A549 (cell line): ENCODE results near the gene RNU2-63P. TPM values are rescaled to one million over a fixed set of nuclear protein-coding genes. Genes with fewer than 3 reads are reported as not detected.

ENCODE experiments used
- ATAC-seq, 2 experiments: fragments of 200-7000 bp in 1 of 2; fragments of >200 bp in 1 of 2; cut with Nextera tagmentation in 1 of 2; cut with Tn5 transposase in 1 of 2; 3 replicates each; pipeline versions ENCODE4 v1.8.0 to v1.9.1; 2018 to 2020; ENCODE audit warnings: mild to moderate bottlenecking in 1 of 2, moderate library complexity in 1 of 2
- CTCF ChIA-PET: fragments of 300-600 bp; sonication (Branson Sonifier 250); formaldehyde crosslinking; extraction: SDS; loops from one replicate; lab custom pipeline; 2021; ENCODE audit warnings: antibody characterized with exemption, inconsistent platforms; lab: Yijun Ruan, JAX
- POLR2A ChIA-PET: fragments of 350-600 bp; formaldehyde crosslinking; extraction: SDS; loops from one replicate; lab custom pipeline; 2021; ENCODE audit warnings: antibody characterized with exemption, inconsistent platforms; lab: Yijun Ruan, JAX
- DNase-seq, 2 experiments: peaks; one replicate each; pipeline versions ENCODE4 v3.0.0 to v3.0.0-alpha.2; 2011 to 2016; ENCODE audit warnings: low read depth in 1 of 2, low spot score in 1 of 2
- FAIRE-seq: peaks from 2 replicates; lab custom pipeline; 2011; peaks lifted over from hg19 to GRCh38; lab: Jason Lieb, UNC
- H3K27ac ChIP-seq, 2 experiments: fragments of >200 bp; sonication (Bioruptor Twin); formaldehyde crosslinking; 3 replicates each; pipeline ENCODE4 v1.5.1; 2016 to 2017
- H3K4me1 ChIP-seq: fragments of >200 bp; sonication (Bioruptor Twin); formaldehyde crosslinking; 3 replicates; pipeline ENCODE4 v1.6.1; 2016
- H3K4me2 ChIP-seq: fragments of >200 bp; sonication (Bioruptor Twin); formaldehyde crosslinking; 3 replicates; pipeline ENCODE4 v1.6.1; 2016
- H3K4me3 ChIP-seq: fragments of >200 bp; sonication (Bioruptor Twin); formaldehyde crosslinking; 3 replicates; pipeline ENCODE4 v1.5.1; 2016
- H3K9me3 ChIP-seq: fragments of >200 bp; sonication (Bioruptor Twin); formaldehyde crosslinking; 3 replicates; pipeline ENCODE4 v1.6.1; 2016
- ATOH8 ChIP-seq: fragments of 250-450 bp; sonication (Bioruptor Pico); IDR thresholded peaks from 2 replicates; pipeline ENCODE4 v1.5.0; 2020; ENCODE audit warnings: low read depth, mild to moderate bottlenecking, moderate library complexity
- BCL3 ChIP-seq: fragments of >200 bp; sonication (Bioruptor Twin); formaldehyde crosslinking; IDR thresholded peaks from 3 replicates; pipeline ENCODE4 v1.6.1; 2016
- BHLHE40 ChIP-seq: IDR thresholded peaks from 2 replicates; pipeline ENCODE4 v1.6.1; 2012; ENCODE audit warnings: low read depth, low read length, inconsistent platforms
- CBX2 ChIP-seq: fragments of 200-600 bp; sonication (generic); IDR thresholded peaks from 2 replicates; pipeline ENCODE4 v1.6.1; 2016; ENCODE audit warnings: low read depth, mild to moderate bottlenecking, borderline replicate concordance
- CEBPB ChIP-seq, 2 experiments: fragments of >200 bp in 1 of 2; sonication (Bioruptor Twin) in 1 of 2; formaldehyde crosslinking in 1 of 2; IDR thresholded peaks; 2 replicates each; pipeline ENCODE4 v1.6.1; 2012 to 2016
- CHD2 ChIP-seq: fragments of 150-350 bp; IDR thresholded peaks from 2 replicates; pipeline ENCODE4 v1.6.1; 2014; ENCODE audit warnings: low read length; ENCODE audit not compliant: partially characterized antibody
- CHD4 ChIP-seq: fragments of 200-600 bp; sonication (generic); IDR thresholded peaks from 2 replicates; pipeline ENCODE4 v1.6.1; 2016; ENCODE audit warnings: antibody characterized with exemption, mild to moderate bottlenecking, borderline replicate concordance
- EHF ChIP-seq: fragments of 250-450 bp; sonication (Bioruptor Pico); IDR thresholded peaks from 2 replicates; pipeline ENCODE4 v1.5.0; 2020; ENCODE audit warnings: mild to moderate bottlenecking
- ELK1 ChIP-seq: fragments of 150-350 bp; IDR thresholded peaks from 2 replicates; pipeline ENCODE4 v1.6.1; 2014; ENCODE audit warnings: low read depth, mild to moderate bottlenecking, low read length
- ESRRA ChIP-seq: fragments of 150-350 bp; IDR thresholded peaks from 2 replicates; pipeline ENCODE4 v1.6.1; 2014; ENCODE audit warnings: mild to moderate bottlenecking, low read length, borderline replicate concordance
- FOSB ChIP-seq: fragments of 250-450 bp; sonication (Bioruptor Pico); IDR thresholded peaks from 2 replicates; pipeline ENCODE4 v1.5.0; 2020; ENCODE audit warnings: mild to moderate bottlenecking, moderate library complexity
- GATA3 ChIP-seq: IDR thresholded peaks from 2 replicates; pipeline ENCODE4 v1.6.1; 2012; ENCODE audit warnings: borderline replicate concordance
- HEYL ChIP-seq: fragments of 250-450 bp; sonication (Bioruptor Pico); IDR thresholded peaks from 2 replicates; pipeline ENCODE4 v1.8.0; 2021; ENCODE audit warnings: mild to moderate bottlenecking, moderate library complexity
- HMGXB4 ChIP-seq: fragments of 250-450 bp; sonication (Bioruptor Pico); IDR thresholded peaks from 2 replicates; pipeline ENCODE4 v1.5.0; 2021; ENCODE audit warnings: mild to moderate bottlenecking, moderate library complexity, borderline replicate concordance
- HOXB5 ChIP-seq: fragments of 250-450 bp; sonication (Bioruptor Pico); IDR thresholded peaks from 2 replicates; pipeline ENCODE4 v1.5.0; 2020; ENCODE audit warnings: mild to moderate bottlenecking, moderate library complexity
- KDM1A ChIP-seq: fragments of 200-600 bp; sonication (generic); IDR thresholded peaks from 2 replicates; pipeline ENCODE4 v1.6.1; 2016; ENCODE audit warnings: low read depth, mild to moderate bottlenecking
- KDM5A ChIP-seq: fragments of 200-600 bp; sonication (generic); IDR thresholded peaks from 2 replicates; pipeline ENCODE4 v1.6.1; 2016; ENCODE audit warnings: antibody characterized with exemption, mild to moderate bottlenecking
- MAX ChIP-seq: IDR thresholded peaks from 2 replicates; pipeline ENCODE4 v1.6.1; 2012
- MAZ ChIP-seq: fragments of 150-350 bp; IDR thresholded peaks from 2 replicates; pipeline ENCODE4 v1.6.1; 2014; ENCODE audit warnings: antibody characterized with exemption, low read depth, low read length, borderline replicate concordance
- POLR2A ChIP-seq: IDR thresholded peaks from 2 replicates; pipeline ENCODE4 v1.6.1; 2012; ENCODE audit warnings: mild to moderate bottlenecking, low read length
- RAD21 ChIP-seq, 2 experiments: fragments of >200 bp in 1 of 2; sonication (Bioruptor Twin) in 1 of 2; formaldehyde crosslinking in 1 of 2; IDR thresholded peaks in 1 of 2; conservative IDR thresholded peaks in 1 of 2; 2 replicates in 1 of 2; 3 replicates in 1 of 2; pipeline ENCODE4 v1.6.1; 2012 to 2018; ENCODE audit warnings: inconsistent platforms in 1 of 2
- RARB ChIP-seq: fragments of 250-450 bp; sonication (Bioruptor Pico); IDR thresholded peaks from 2 replicates; pipeline ENCODE4 v1.8.0; 2021; ENCODE audit warnings: mild to moderate bottlenecking, moderate library complexity
- REST ChIP-seq: fragments of 200-600 bp; sonication (generic); IDR thresholded peaks from 2 replicates; pipeline ENCODE4 v1.6.1; 2016; ENCODE audit warnings: antibody characterized with exemption, mild to moderate bottlenecking, moderate library complexity
- TFCP2L1 ChIP-seq: fragments of 250-450 bp; sonication (Bioruptor Pico); IDR thresholded peaks from 2 replicates; pipeline ENCODE4 v1.5.0; 2021; ENCODE audit warnings: mild to moderate bottlenecking
- TP53 ChIP-seq: fragments of 250-450 bp; sonication (Bioruptor Pico); IDR thresholded peaks from 2 replicates; pipeline ENCODE4 v1.5.0; 2021; ENCODE audit warnings: mild to moderate bottlenecking, moderate library complexity
- USF2 ChIP-seq: fragments of 450-650 bp; IDR thresholded peaks from 2 replicates; pipeline ENCODE4 v1.6.1; 2014; ENCODE audit warnings: antibody characterized with exemption
- ZSCAN20 ChIP-seq: fragments of 250-450 bp; sonication (Bioruptor Pico); IDR thresholded peaks from 2 replicates; pipeline ENCODE4 v1.8.0; 2022; ENCODE audit warnings: mild to moderate bottlenecking, moderate library complexity
- WGBS: methylation state at CpG from one replicate; pipeline ENCODE4 v1.1.6; 2017; ENCODE audit errors: missing lambda C conversion rate; 5-methylcytosine and 5-hydroxymethylcytosine counted together
- polyA minus RNA-seq: library from RNA; depleted of rRNA, polyadenylated mRNA; stranded (reverse); fragments of >200 nt; gene quantifications from 2 replicates; pipeline ENCODE4 v1.2.3, GENCODE V29; 2011; rRNA and poly(A)+ RNA removed
- polyA plus RNA-seq, 4 experiments: library from polyadenylated mRNA; depleted of rRNA in 3 of 4; stranded (reverse); fragments of >200 nt; fragmentation: RNase III in 1 of 4; extraction: RNeasy Plus Mini Kit Qiagen cat#74134 plus additional on column Dnase treatment in 1 of 4; gene quantifications; 2 replicates in 3 of 4; 3 replicates in 1 of 4; pipeline ENCODE4 v1.2.3, GENCODE V29; 2011 to 2017

RNU2-63P gene
- 23.1 and 33.0 TPM in 2 replicates for polyA plus RNA-seq (2011; rRNA removed)
- polyA plus RNA-seq (2012; cell fraction: cytosol; rRNA removed) = not detected in 2 replicates
- not detected in 2 replicates for polyA plus RNA-seq (2012; cell fraction: nucleus; rRNA removed)
- polyA plus RNA-seq (2017; fragmentation: RNase III; extraction: RNeasy Plus Mini Kit Qiagen cat#74134 plus additional on column Dnase treatment) = 2.0 TPM in 1 of 3 replicates, not detected in the others
- 315 and 499 TPM in 2 replicates for polyA minus RNA-seq

- peak within 1 kb of the TSS; percentile 65 for H3K4me3 ChIP-seq
- DNase-seq (peak; percentile 93), ATAC-seq (peak; percentile 90 to 95), FAIRE-seq (no peak)
- H3K27ac ChIP-seq = peak within 1 kb of the TSS; percentile 90 to 95
- 3% methylated on average over 34 of the region's 34 CpGs for WGBS
- ChIA-PET CTCF (interaction anchor here (1.1 to 2.3 kb wide), 5 partner anchors 15 to 144 kb away, joined by 3 to 10 read pairs (median 4); no protein-coding TSS in a partner anchor), POLR2A (interaction anchor here (0.6 to 2.1 kb wide), 7 partner anchors 8 to 410 kb away, joined by 3 to 11 read pairs (median 3); no protein-coding TSS in a partner anchor)
- H3K4me2 ChIP-seq = peak within 1 kb of the TSS; percentile 88
- peaks cover 12% of the 10 kb centered on the region for H3K4me1 ChIP-seq
- H3K9me3 ChIP-seq = no peaks in the 10 kb centered on the region
- TF ChIP-seq ELK1 (no peak), CBX2 (no peak), KDM1A (no peak), ESRRA (0 out of 2 replicates have a peak, but pooled peaks have one; percentile 14), GATA3 (peak; percentile 90; the same call in 1 of the 2 replicates), BCL3 (peak; percentile 100), USF2 (0 out of 2 replicates have a peak, but pooled peaks have one; percentile 3), KDM5A (no peak), FOSB (peak; percentile 100), CEBPB (IDR thresholded peaks at IDR 0.05) (peak in 1 of 2 experiments; percentile 68; a peak in 1 of 4 replicates), MAZ (peak; percentile 82; the same call in 1 of the 2 replicates), TFCP2L1 (CRISPR knock-in tag) (peak; percentile 100), EHF (CRISPR knock-in tag) (peak; percentile 89), CHD4 (no peak), RAD21 (conservative IDR thresholded peaks at IDR 0.05 in 1 of 2, IDR thresholded peaks at IDR 0.05 in 1 of 2) (0 out of 5 replicates have a peak, but pooled peaks of 1 of the 2 experiments have one; percentile 3), TP53 (CRISPR knock-in tag) (peak; percentile 100), REST (peak; percentile 83), CHD2 (no peak), POLR2A (peak; percentile 74), HEYL (CRISPR knock-in tag) (0 out of 2 replicates have a peak, but pooled peaks have one; percentile 38), MAX (0 out of 2 replicates have a peak, but pooled peaks have one; percentile 50), ZSCAN20 (CRISPR knock-in tag) (no peak; the same call in 1 of the 2 replicates), ATOH8 (CRISPR knock-in tag) (peak; percentile 98), RARB (CRISPR knock-in tag) (peak; percentile 100), HOXB5 (peak; percentile 91), BHLHE40 (0 out of 2 replicates have a peak, but pooled peaks have one; percentile 23), HMGXB4 (CRISPR knock-in tag) (peak; percentile 100)
Measured at GRCh38 chr2:88016086-88016959, at the start of gene RNU2-63P. TSS of gene RNU2-63P (minus strand) at chr2:88016547.
